HCT116 (cell line): ENCODE measurements around the gene TOM1L1. TPM values are rescaled to one million over a fixed set of nuclear protein-coding genes. Genes with fewer than 3 reads are reported as not detected.

Experiments
- ATAC-seq: fragments of 200-7000 bp; cut with Tn5 transposase; 2 replicates; pipeline ENCODE4 v1.9.1; 2020; ENCODE audit warnings: mild to moderate bottlenecking, moderate library complexity
- BruUV-seq: library from RNA; stranded (reverse); fragments of 400-500 nt; replicated peaks from 2 replicates; lab custom pipeline; 2021; lab: Mats Ljungman, UMichigan
- CTCF ChIA-PET: fragments of 300-600 bp; sonication (Branson Sonifier 250); formaldehyde crosslinking; loops from one replicate; lab custom pipeline; 2021; ENCODE audit warnings: antibody characterized with exemption; lab: Charles Lee
- POLR2A ChIA-PET: fragments of 300-600, 350-600 bp; sonication (Branson Sonifier 250); formaldehyde crosslinking; loops from one replicate; lab custom pipeline; 2021; ENCODE audit warnings: antibody characterized with exemption; lab: Charles Lee
- RAD21 ChIA-PET, 2 experiments: fragments of 300-600 bp; sonication (Branson Sonifier 250); formaldehyde crosslinking; loops; one replicate each; lab custom pipeline; 2023; ENCODE audit warnings: low total read pairs in 2 of 2; ENCODE audit not compliant: uncharacterized antibody in 2 of 2, unreplicated experiment in 2 of 2, low non-redundant PET in 1 of 2; lab: Charles Lee
- DNase-seq: peaks from one replicate; pipeline ENCODE4 v3.0.0-alpha.2; 2010; ENCODE audit warnings: low read depth, low spot score
- H2AFZ ChIP-seq: fragments of 200-600 bp; shearing (Covaris generic), sonication (generic); 2 replicates; pipeline ENCODE4 v1.6.1; 2017; ENCODE audit warnings: low read depth, mixed run types, mixed read lengths, antibody characterized with exemption, low read length; ENCODE audit not compliant: poor library complexity, severe bottlenecking
- H3K27ac ChIP-seq: 2 replicates; pipeline ENCODE4 v1.5.1; 2012; ENCODE audit warnings: low read depth, low read length
- H3K27me3 ChIP-seq: fragments of 200-600 bp; sonication (generic); 2 replicates; pipeline ENCODE4 v1.6.1; 2016; ENCODE audit warnings: mixed run types, low read length, mixed read lengths; ENCODE audit not compliant: insufficient read depth
- H3K36me3 ChIP-seq, 2 experiments: fragments of 200-500 bp in 1 of 2; fragments of 200-600 bp in 1 of 2; sonication (Bioruptor generic) in 1 of 2; sonication (generic) in 1 of 2; 2 replicates each; pipeline versions ENCODE4 v1.5.1 to v1.6.1; 2014 to 2016; ENCODE audit warnings: low read length in 2 of 2, inconsistent platforms in 1 of 2, mixed read lengths in 1 of 2, mixed run types in 1 of 2; ENCODE audit not compliant: insufficient read depth in 2 of 2, control insufficient read depth in 1 of 2
- H3K4me1 ChIP-seq, 2 experiments: fragments of 200-600 bp in 1 of 2; sonication (generic) in 1 of 2; 2 replicates each; pipeline versions ENCODE4 v1.5.1 to v1.6.1; 2012 to 2017; ENCODE audit warnings: low read length in 2 of 2, inconsistent platforms in 1 of 2, mild to moderate bottlenecking in 1 of 2, mixed read lengths in 1 of 2, mixed run types in 1 of 2, moderate library complexity in 1 of 2; ENCODE audit not compliant: insufficient read depth in 2 of 2, control insufficient read depth in 1 of 2
- H3K4me2 ChIP-seq: fragments of 200-600 bp; sonication (generic); 2 replicates; pipeline ENCODE4 v1.6.1; 2017; ENCODE audit warnings: mixed run types, low read length, mixed read lengths
- H3K4me3 ChIP-seq, 2 experiments: fragments of 200-600 bp in 1 of 2; sonication (generic) in 1 of 2; replicated peaks in 1 of 2; 2 replicates each; pipeline ENCODE4 v1.5.1; 2011 to 2016; ENCODE audit warnings: low read length in 2 of 2, control low read depth in 1 of 2, low read depth in 1 of 2, mild to moderate bottlenecking in 1 of 2, mixed read lengths in 1 of 2, mixed run types in 1 of 2
- H3K79me2 ChIP-seq: fragments of 200-600 bp; sonication (generic); 2 replicates; pipeline ENCODE4 v1.6.1; 2017; ENCODE audit warnings: mild to moderate bottlenecking, mixed run types, low read length, moderate library complexity, mixed read lengths; ENCODE audit not compliant: insufficient read depth
- H3K9ac ChIP-seq: fragments of 200-600 bp; sonication (generic); 2 replicates; pipeline ENCODE4 v1.6.1; 2016; ENCODE audit warnings: low read length, mixed read lengths
- H3K9me2 ChIP-seq: fragments of 200-600 bp; sonication (generic), shearing (Covaris generic); 2 replicates; pipeline ENCODE4 v1.6.1; 2017; ENCODE audit warnings: mixed run types, mild to moderate bottlenecking, moderate library complexity; ENCODE audit not compliant: insufficient read depth
- H3K9me3 ChIP-seq, 2 experiments: fragments of 200-500 bp in 1 of 2; fragments of 200-600 bp in 1 of 2; sonication (Bioruptor generic) in 1 of 2; sonication (generic) in 1 of 2; 2 replicates each; pipeline ENCODE4 v1.6.1; 2014 to 2017; ENCODE audit warnings: low read length in 2 of 2, mixed read lengths in 2 of 2, inconsistent platforms in 1 of 2, low read depth in 1 of 2, mild to moderate bottlenecking in 1 of 2, mixed run types in 1 of 2, moderate library complexity in 1 of 2; ENCODE audit not compliant: control insufficient read depth in 1 of 2, insufficient read depth in 1 of 2
- H4K20me1 ChIP-seq: fragments of 200-600 bp; sonication (generic), shearing (Covaris generic); 2 replicates; pipeline ENCODE4 v1.6.1; 2017; ENCODE audit warnings: mixed run types, mild to moderate bottlenecking, moderate library complexity; ENCODE audit not compliant: insufficient read depth
- CBX3 ChIP-seq: IDR thresholded peaks from 2 replicates; pipeline ENCODE4 v1.6.1; 2012; ENCODE audit warnings: low read depth
- EGR1 ChIP-seq: IDR thresholded peaks from 2 replicates; pipeline ENCODE4 v1.6.1; 2012; ENCODE audit warnings: low read depth
- ELF1 ChIP-seq: IDR thresholded peaks from 2 replicates; pipeline ENCODE4 v1.6.1; 2012; ENCODE audit warnings: low read depth, borderline replicate concordance
- EZH2phosphoT487 ChIP-seq: fragments of 200-600 bp; IDR thresholded peaks from 2 replicates; pipeline ENCODE4 v1.6.1; 2018; ENCODE audit warnings: antibody characterized with exemption, borderline replicate concordance
- FOSL1 ChIP-seq: IDR thresholded peaks from 2 replicates; pipeline ENCODE4 v1.6.1; 2012; ENCODE audit warnings: low read depth
- MAX ChIP-seq: IDR thresholded peaks from 2 replicates; pipeline ENCODE4 v1.6.1; 2012
- POLR2AphosphoS5 ChIP-seq: IDR thresholded peaks from 2 replicates; pipeline ENCODE4 v1.6.1; 2011; ENCODE audit warnings: mild to moderate bottlenecking, low read depth, low read length, moderate library complexity
- RAD21 ChIP-seq: IDR thresholded peaks from 2 replicates; pipeline ENCODE4 v1.6.1; 2012; ENCODE audit warnings: low read depth, mild to moderate bottlenecking
- SP1 ChIP-seq: IDR thresholded peaks from 2 replicates; pipeline ENCODE4 v1.6.1; 2012; ENCODE audit warnings: low read depth
- SRF ChIP-seq: IDR thresholded peaks from 2 replicates; pipeline ENCODE4 v1.6.1; 2012; ENCODE audit warnings: low read depth
- TCF7L2 ChIP-seq: IDR thresholded peaks from 2 replicates; pipeline ENCODE4 v1.7.0; 2011; ENCODE audit warnings: borderline replicate concordance, inconsistent platforms; ENCODE audit not compliant: insufficient read depth, insufficient read length; ENCODE audit errors: extremely low read depth
- ZFX ChIP-seq: fragments of 450-650 bp; IDR thresholded peaks from 2 replicates; pipeline ENCODE4 v1.6.1; 2017
- ZNF274 ChIP-seq: fragments of 200-500 bp; sonication (Bioruptor generic); IDR thresholded peaks from 2 replicates; pipeline ENCODE4 v1.6.1; 2014; ENCODE audit warnings: mild to moderate bottlenecking, low read depth, low read length, inconsistent platforms
- intact Hi-C: fragments of 100-400 bp; cut with micrococcal nuclease; formaldehyde crosslinking; loops from 2 replicates; pipeline ENCODE4 v1.10.0; 2022
- total RNA-seq: library from RNA; stranded (reverse); gene quantifications from one replicate; pipeline ENCODE4 v1.2.1, GENCODE V29; 2021; ENCODE audit not compliant: unreplicated experiment
- TF ChIP-seq, protein P1 (sequence below): IDR thresholded peaks from 2 replicates; pipeline ENCODE4 v1.6.1; 2012
- TF ChIP-seq, protein P2 (sequence below): IDR thresholded peaks from 2 replicates; pipeline ENCODE4 v1.6.1; 2011; ENCODE audit warnings: mild to moderate bottlenecking, low read length, moderate library complexity; ENCODE audit not compliant: insufficient replicate concordance; ENCODE audit errors: extremely low read depth

Gene TOM1L1
- total RNA-seq, 1 experiment from 2014 or later, result 70.8 TPM

- no TSS peak for BruUV-seq
- DNase-seq, result no peak
- H3K4me2 ChIP-seq, result no peak overlapping the region
- ATAC-seq, result no peak
- H3K4me3 ChIP-seq, result no peak overlapping the region
- H2AFZ ChIP-seq, result no peak overlapping the region
- no peaks in the 10 kb centered on the region for H3K9me2 ChIP-seq
- CTCF ChIA-PET, result no interaction called here
- H4K20me1 ChIP-seq, result no peaks in the 10 kb centered on the region
- no peak overlapping the region for H3K27ac ChIP-seq
- TF ChIP-seq TCF7L2, result no peak
- TF ChIP-seq MAX, result no peak
- TF ChIP-seq ZNF274, result no peak
- TF ChIP-seq, protein P1, sequence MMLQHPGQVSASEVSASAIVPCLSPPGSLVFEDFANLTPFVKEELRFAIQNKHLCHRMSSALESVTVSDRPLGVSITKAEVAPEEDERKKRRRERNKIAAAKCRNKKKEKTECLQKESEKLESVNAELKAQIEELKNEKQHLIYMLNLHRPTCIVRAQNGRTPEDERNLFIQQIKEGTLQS, result no peak
- no peak for TF ChIP-seq EZH2phosphoT487
- no peak for TF ChIP-seq RAD21
- no peak for TF ChIP-seq FOSL1
- TF ChIP-seq EGR1, result no peak
- TF ChIP-seq ZFX, result no peak
- no peak for TF ChIP-seq SP1
- no peak for TF ChIP-seq SRF
- TF ChIP-seq POLR2AphosphoS5, result no peak
- TF ChIP-seq, protein P2, sequence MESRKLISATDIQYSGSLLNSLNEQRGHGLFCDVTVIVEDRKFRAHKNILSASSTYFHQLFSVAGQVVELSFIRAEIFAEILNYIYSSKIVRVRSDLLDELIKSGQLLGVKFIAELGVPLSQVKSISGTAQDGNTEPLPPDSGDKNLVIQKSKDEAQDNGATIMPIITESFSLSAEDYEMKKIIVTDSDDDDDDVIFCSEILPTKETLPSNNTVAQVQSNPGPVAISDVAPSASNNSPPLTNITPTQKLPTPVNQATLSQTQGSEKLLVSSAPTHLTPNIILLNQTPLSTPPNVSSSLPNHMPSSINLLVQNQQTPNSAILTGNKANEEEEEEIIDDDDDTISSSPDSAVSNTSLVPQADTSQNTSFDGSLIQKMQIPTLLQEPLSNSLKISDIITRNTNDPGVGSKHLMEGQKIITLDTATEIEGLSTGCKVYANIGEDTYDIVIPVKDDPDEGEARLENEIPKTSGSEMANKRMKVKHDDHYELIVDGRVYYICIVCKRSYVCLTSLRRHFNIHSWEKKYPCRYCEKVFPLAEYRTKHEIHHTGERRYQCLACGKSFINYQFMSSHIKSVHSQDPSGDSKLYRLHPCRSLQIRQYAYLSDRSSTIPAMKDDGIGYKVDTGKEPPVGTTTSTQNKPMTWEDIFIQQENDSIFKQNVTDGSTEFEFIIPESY, result no peak
- TF ChIP-seq CBX3, result no peak
- TF ChIP-seq ELF1, result no peak
- TF ChIP-seq, all 23 proteins: peak for 0
- H3K4me1 ChIP-seq, result peaks cover 9 to 17% of the 10 kb centered on the region in 2 experiments
- no peaks in the 10 kb centered on the region for H3K79me2 ChIP-seq
- intact Hi-C loops, result no loop called here
- H3K9me3 ChIP-seq, result no peaks in the 10 kb centered on the region
- ChIA-PET POLR2A (no interaction called here), RAD21 (no interaction called here)
- peaks cover 22 to 30% of the 10 kb centered on the region in 2 experiments for H3K36me3 ChIP-seq
- H3K9ac ChIP-seq, result no peak overlapping the region
- no peaks in the 10 kb centered on the region for H3K27me3 ChIP-seq
Observed at GRCh38 chr17:54950116-54950515, 49.5 kb downstream of the TOM1L1 start.
